Measurements from ENCODE around the gene PARN.

Gene PARN

DNA sequence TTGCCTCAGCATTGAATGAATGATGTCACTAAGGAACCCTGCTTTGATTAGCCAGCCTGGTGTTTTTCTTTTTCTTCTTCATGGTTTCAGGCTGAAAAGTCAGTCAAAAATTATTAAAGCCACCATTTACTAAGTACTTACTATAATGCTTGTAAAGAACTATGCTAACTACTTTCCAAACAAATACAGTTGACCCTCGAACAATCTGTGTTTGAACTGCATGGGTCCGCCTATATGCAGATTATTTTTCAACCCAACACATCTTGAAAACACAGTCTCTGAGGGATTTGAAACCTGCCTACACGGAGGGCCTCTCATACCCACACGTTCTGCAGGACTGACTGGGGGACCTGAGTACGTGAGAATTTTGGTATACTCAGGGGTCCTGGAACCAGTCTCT, 136.3 kb downstream of the PARN start:
- TF ChIP-seq, protein P1, sequence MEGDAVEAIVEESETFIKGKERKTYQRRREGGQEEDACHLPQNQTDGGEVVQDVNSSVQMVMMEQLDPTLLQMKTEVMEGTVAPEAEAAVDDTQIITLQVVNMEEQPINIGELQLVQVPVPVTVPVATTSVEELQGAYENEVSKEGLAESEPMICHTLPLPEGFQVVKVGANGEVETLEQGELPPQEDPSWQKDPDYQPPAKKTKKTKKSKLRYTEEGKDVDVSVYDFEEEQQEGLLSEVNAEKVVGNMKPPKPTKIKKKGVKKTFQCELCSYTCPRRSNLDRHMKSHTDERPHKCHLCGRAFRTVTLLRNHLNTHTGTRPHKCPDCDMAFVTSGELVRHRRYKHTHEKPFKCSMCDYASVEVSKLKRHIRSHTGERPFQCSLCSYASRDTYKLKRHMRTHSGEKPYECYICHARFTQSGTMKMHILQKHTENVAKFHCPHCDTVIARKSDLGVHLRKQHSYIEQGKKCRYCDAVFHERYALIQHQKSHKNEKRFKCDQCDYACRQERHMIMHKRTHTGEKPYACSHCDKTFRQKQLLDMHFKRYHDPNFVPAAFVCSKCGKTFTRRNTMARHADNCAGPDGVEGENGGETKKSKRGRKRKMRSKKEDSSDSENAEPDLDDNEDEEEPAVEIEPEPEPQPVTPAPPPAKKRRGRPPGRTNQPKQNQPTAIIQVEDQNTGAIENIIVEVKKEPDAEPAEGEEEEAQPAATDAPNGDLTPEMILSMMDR (conservative IDR thresholded peaks at IDR 0.05; ENCODE audit: low read length) = no peak
- H3K4me3 ChIP-seq (ENCODE audit: low read length) = no peak overlapping the region
- no peak for DNase-seq (ENCODE audit: low read depth)

- TF ChIP-seq, protein P1 (conservative IDR thresholded peaks at IDR 0.05; ENCODE audit: low read length) = no peak
- no peak overlapping the region for H3K4me3 ChIP-seq (ENCODE audit: low read length)
- DNase-seq (ENCODE audit: low read depth) = no peak
Observed at GRCh38 chr16:14492614-14493013, 137.4 kb downstream of the PARN start.

- DNase-seq (ENCODE audit: low read depth) = no peak
- TF ChIP-seq, protein P1 (conservative IDR thresholded peaks at IDR 0.05; ENCODE audit: low read length) = no peak
- H3K4me3 ChIP-seq (ENCODE audit: low read length) = no peak overlapping the region
Observed at GRCh38 chr16:14491861-14492529, 138.1 kb downstream of the PARN start.

DNA sequence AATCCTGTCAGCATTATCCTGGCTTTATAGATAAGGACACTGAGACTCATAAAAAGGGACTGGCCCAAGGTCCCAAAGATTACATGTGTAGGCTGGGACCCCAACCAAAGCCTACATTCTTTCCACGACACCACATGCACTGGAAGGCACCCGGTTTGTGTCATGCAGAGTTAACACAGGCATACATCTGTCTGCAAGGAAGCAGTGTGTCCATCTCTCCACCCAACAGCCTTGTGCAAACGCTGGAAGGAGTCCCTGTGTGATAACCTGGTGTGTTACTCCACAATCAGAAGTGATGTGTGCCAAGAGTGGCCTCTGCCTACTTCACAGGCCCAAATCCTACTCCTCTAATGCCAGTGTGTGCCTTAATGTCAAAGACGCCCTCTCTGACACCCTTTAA, 139.8 kb downstream of the PARN start:
- no peak for DNase-seq (ENCODE audit: low read depth)
- TF ChIP-seq, protein P1 (conservative IDR thresholded peaks at IDR 0.05; ENCODE audit: low read length) = no peak
- no peak overlapping the region for H3K4me3 ChIP-seq (ENCODE audit: low read length)

DNA sequence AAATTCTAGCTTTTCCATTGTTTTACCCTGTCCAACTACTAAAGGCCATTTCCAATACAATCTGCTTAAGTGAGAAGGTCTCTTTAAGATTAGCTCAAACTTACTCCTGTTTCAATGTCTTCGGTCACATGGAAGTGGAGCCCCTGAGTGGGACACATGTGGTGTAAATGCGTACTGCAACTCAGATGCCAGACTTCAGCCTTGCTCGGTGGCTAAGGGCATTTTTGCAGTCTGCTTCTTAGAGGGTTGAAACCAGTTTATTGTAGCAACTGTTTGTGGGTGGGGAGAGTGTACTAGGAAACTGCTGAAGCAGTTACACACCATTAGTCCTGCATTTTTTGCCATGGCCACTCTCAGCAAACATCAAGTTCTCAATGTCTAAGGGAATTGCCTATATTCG, 140.6 kb downstream of the PARN start:
- TF ChIP-seq, protein P1 (conservative IDR thresholded peaks at IDR 0.05; ENCODE audit: low read length) = peak; percentile 48; the same call in 1 of the 2 replicates
- peak; percentile 79 for DNase-seq (ENCODE audit: low read depth)
- no peak overlapping the region for H3K4me3 ChIP-seq (ENCODE audit: low read length)

- no peak for DNase-seq (ENCODE audit: low read depth)
- TF ChIP-seq, protein P1 (conservative IDR thresholded peaks at IDR 0.05; ENCODE audit: low read length) = no peak
- H3K4me3 ChIP-seq (ENCODE audit: low read length) = peak overlapping the region; percentile 67
Observed at GRCh38 chr16:14487579-14487978, 142.5 kb downstream of the PARN start.

GRCh38 chr16:14486520-14487303, 143.3 kb downstream of the PARN start:
- TF ChIP-seq, protein P1 (conservative IDR thresholded peaks at IDR 0.05; ENCODE audit: low read length) = no peak
- DNase-seq (ENCODE audit: low read depth) = peak; percentile 97
- peak overlapping the region; percentile 67 for H3K4me3 ChIP-seq (ENCODE audit: low read length)

Measured in AG10803 (cell line).